SK-N-SH treated with all-trans-retinoic acid at 6 μM for 48 hours (cell line): ENCODE measurements around the gene BLOC1S4.

ENCODE experiments used
- CREB5 ChIP-seq: fragments of 250-450 bp; sonication (Bioruptor Pico); IDR thresholded peaks from 2 replicates; pipeline ENCODE4 v1.5.1; 2020; ENCODE audit warnings: low read depth, mild to moderate bottlenecking, moderate library complexity
- ESRRG ChIP-seq: fragments of 250-450 bp; sonication (Bioruptor Pico); IDR thresholded peaks from 2 replicates; pipeline ENCODE4 v1.6.1; 2021; ENCODE audit warnings: mild to moderate bottlenecking
- PATZ1 ChIP-seq: fragments of 250-450 bp; sonication (Bioruptor Pico); IDR thresholded peaks from 2 replicates; pipeline ENCODE4 v1.8.0; 2020; ENCODE audit warnings: mild to moderate bottlenecking, moderate library complexity, borderline replicate concordance
- POU6F1 ChIP-seq: fragments of 250-450 bp; sonication (Bioruptor Pico); IDR thresholded peaks from 2 replicates; pipeline ENCODE4 v1.8.0; 2021; ENCODE audit warnings: low read depth, mild to moderate bottlenecking, moderate library complexity, borderline replicate concordance
- PPARA ChIP-seq: fragments of 250-450 bp; sonication (Bioruptor Pico); IDR thresholded peaks from 2 replicates; pipeline ENCODE4 v1.5.0; 2020; ENCODE audit warnings: mild to moderate bottlenecking, borderline replicate concordance
- ZNF565 ChIP-seq: fragments of 450-650 bp; formaldehyde crosslinking; conservative IDR thresholded peaks from 2 replicates; pipeline ENCODE4 v1.5.0; 2020; ENCODE audit warnings: low read depth, mild to moderate bottlenecking, moderate library complexity
- ZNF8 ChIP-seq: fragments of 450-650 bp; formaldehyde crosslinking; IDR thresholded peaks from 2 replicates; pipeline ENCODE4 v1.5.0; 2020; ENCODE audit warnings: mild to moderate bottlenecking, moderate library complexity

GRCh38 chr4:6727081-6727942 lies 11.3 kb downstream of the BLOC1S4 start:
- TF ChIP-seq PATZ1 (CRISPR knock-in tag): no peak
- no peak for TF ChIP-seq ZNF565 (CRISPR knock-in tag)
- no peak for TF ChIP-seq ESRRG (CRISPR knock-in tag)
- no peak for TF ChIP-seq PPARA (CRISPR knock-in tag)
- no peak for TF ChIP-seq POU6F1 (CRISPR knock-in tag)
- TF ChIP-seq ZNF8 (CRISPR knock-in tag): no peak
- TF ChIP-seq CREB5 (CRISPR knock-in tag): no peak
